Spleen (tissue), 11 donors: Measurements from ENCODE around the gene CHRNA7. TPM values are rescaled to one million over a fixed set of nuclear protein-coding genes. Genes with fewer than 3 reads are reported as not detected.
A peak's percentile ranks its signal among the peaks of the same experiment; 100 is the strongest.

Source experiments
- DNase-seq: peaks from one replicate; pipeline ENCODE4 v3.0.0-alpha.2; 2020
- H3K27ac ChIP-seq, 8 donors: fragments of 200-600 bp; sonication (generic) in 7 of 8; 1 replicate in 4 of 8; 2 replicates in 4 of 8; pipeline versions ENCODE4 v1.5.0 to v1.8.0; 2016 to 2021; ENCODE audit warnings: inconsistent platforms in 4 of 8, mild to moderate bottlenecking in 4 of 8, moderate library complexity in 1 of 8
- H3K27me3 ChIP-seq, 7 donors: fragments of 200-600 bp; sonication (generic) in 6 of 7; replicated peaks in 1 of 7; 1 replicate in 4 of 7; 2 replicates in 3 of 7; pipeline versions ENCODE4 v1.5.0 to v1.8.0; 2016 to 2021; ENCODE audit warnings: inconsistent platforms in 3 of 7, mild to moderate bottlenecking in 1 of 7
- H3K36me3 ChIP-seq, 6 donors: fragments of 200-600 bp; sonication (generic) in 5 of 6; 1 replicate in 4 of 6; 2 replicates in 2 of 6; pipeline versions ENCODE4 v1.5.0 to v1.8.0; 2016 to 2021; ENCODE audit warnings: inconsistent platforms in 2 of 6
- H3K4me1 ChIP-seq, 6 donors: fragments of 200-600 bp; sonication (generic) in 5 of 6; 1 replicate in 3 of 6; 2 replicates in 3 of 6; pipeline versions ENCODE4 v1.5.0 to v1.8.0; 2016 to 2021; ENCODE audit warnings: inconsistent platforms in 3 of 6
- H3K4me3 ChIP-seq, 8 donors: fragments of 200-600 bp; sonication (generic) in 7 of 8; 1 replicate in 4 of 8; 2 replicates in 4 of 8; pipeline versions ENCODE4 v1.5.0 to v1.8.0; 2016 to 2021; ENCODE audit warnings: inconsistent platforms in 4 of 8, mild to moderate bottlenecking in 4 of 8, moderate library complexity in 2 of 8
- H3K9me3 ChIP-seq, 8 donors: fragments of 200-600 bp; sonication (generic) in 7 of 8; 1 replicate in 4 of 8; 2 replicates in 4 of 8; pipeline versions ENCODE4 v1.5.0 to v1.8.0; 2016 to 2021; ENCODE audit warnings: inconsistent platforms in 4 of 8
- CTCF ChIP-seq, 11 experiments: fragments of 200-600 bp in 7 of 11; fragments of 450-650 bp in 4 of 11; sonication (generic) in 4 of 11; IDR thresholded peaks in 8 of 11; conservative IDR thresholded peaks in 3 of 11; 1 replicate in 7 of 11; 2 replicates in 4 of 11; pipeline versions ENCODE4 v1.4.0 to v1.8.0; 2016 to 2021; ENCODE audit warnings: antibody characterized with exemption in 11 of 11, inconsistent platforms in 4 of 11, mild to moderate bottlenecking in 1 of 11
- POLR2A ChIP-seq, 3 donors: fragments of 450-650 bp; IDR thresholded peaks; one replicate each; pipeline ENCODE4 v1.5.1; 2017; ENCODE audit warnings: antibody characterized with exemption in 3 of 3, mild to moderate bottlenecking in 1 of 3
- POLR2AphosphoS5 ChIP-seq, 3 donors: sonication (generic); formaldehyde crosslinking; IDR thresholded peaks; one replicate each; pipeline ENCODE4 v1.5.1; 2017; ENCODE audit warnings: antibody characterized with exemption in 3 of 3
- WGBS, 5 donors: extraction: QIAGEN DNeasy Blood & Tissue Kit in 3 of 5; methylation state at CpG; one replicate each; pipeline versions ENCODE4 v1.1.5 to v1.1.7; 2013 to 2018; 5-methylcytosine and 5-hydroxymethylcytosine counted together
- intact Hi-C: fragments of 100-400 bp; cut with DNase I; formaldehyde crosslinking; loops from one replicate; pipeline ENCODE4 v1.15.0; 2023; ENCODE audit warnings: low total_unique reads
- polyA plus RNA-seq, 3 donors: library from polyadenylated mRNA; stranded (reverse); fragments of 200-250 nt; gene quantifications; one replicate each; pipeline ENCODE4 v1.2.1, GENCODE V29; 2013
- total RNA-seq, 7 donors: library from RNA; depleted of rRNA in 3 of 7; stranded (reverse); fragments of >200 nt in 3 of 7; fragmentation: NEBNext Ultra II Directional in 4 of 7; extraction: Animal tissue kit (Norgen Biotek cat#: 25700) in 4 of 7; gene quantifications; one replicate each; pipeline versions ENCODE4 v1.1.0 to v1.2.1, GENCODE V29; 2016 to 2021
- donor health status: healthy with polysubstance abuse.
- donor health status: DM: no; HTN: no; CAD: no; lungs with moderate emphysema.
- donor health status: DM: no; HTN: no; CAD: no.
- donor health status: Bipolar disorder and iron deficiency.
- donor health status: healthy.
- donor health status: DM: no; HTN: no; CAD: no.
- donor health status: DM: yes; HTN: yes; CAD: no.

CHRNA7 gene
- total and polyA plus RNA-seq, 10 donors = 0.63 to 11.0 (median 5.3) TPM

GRCh38 chr15:32020156-32020555 is 10.2 kb upstream of the CHRNA7 start:
- H3K27me3 ChIP-seq = peaks cover 0 to 17% (median 0%) of the 10 kb centered on the region in 7 donors
- intact Hi-C loops = no loop called here
- no peaks in the 10 kb centered on the region for H3K9me3 ChIP-seq
- H3K4me3 ChIP-seq = no peak overlapping the region
- H3K27ac ChIP-seq = no peak overlapping the region
- DNase-seq = no peak
- 89 to 98% (median 90%) methylated on average over 2 of the region's 2 CpGs for WGBS, 5 donors
- no peaks in the 10 kb centered on the region for H3K36me3 ChIP-seq
- no peaks in the 10 kb centered on the region for H3K4me1 ChIP-seq
- TF ChIP-seq POLR2AphosphoS5 (IDR thresholded peaks at IDR 0.05) = no peak
- no peak for TF ChIP-seq CTCF (IDR thresholded peaks at IDR 0.05 in 8 of 11, conservative IDR thresholded peaks at IDR 0.05 in 3 of 11)
- no peak for TF ChIP-seq POLR2A (IDR thresholded peaks at IDR 0.05)

- intact Hi-C loops = no loop called here
- TF ChIP-seq POLR2AphosphoS5 (IDR thresholded peaks at IDR 0.05) (no peak), POLR2A (IDR thresholded peaks at IDR 0.05) (no peak), CTCF (IDR thresholded peaks at IDR 0.05 in 8 of 11, conservative IDR thresholded peaks at IDR 0.05 in 3 of 11) (no peak)
- 4 to 9% (median 8%) methylated on average over 5 of the region's 5 CpGs for WGBS, 5 donors
- Histone ChIP-seq H3K4me3 (peak overlapping the region in 2 of 8 donors; percentile 67 to 76), H3K27ac (no peak overlapping the region), H3K27me3 (peaks cover 0 to 66% (median 38%) of the 10 kb centered on the region in 7 donors), H3K4me1 (peaks cover 0 to 34% (median 18%) of the 10 kb centered on the region in 6 donors), H3K36me3 (no peaks in the 10 kb centered on the region), H3K9me3 (no peaks in the 10 kb centered on the region)
- DNase-seq = no peak
These were observed 1.4 kb upstream of the CHRNA7 start for GRCh38 chr15:32028921-32029320.

GRCh38 chr15:32029409-32029861 is 880 bp upstream of the CHRNA7 start:
- 0 to 1% (median 1%) methylated on average over 16 of the region's 16 CpGs for whole genome bisulfite sequencing, 5 donors
- H3K4me3 ChIP-seq = peak overlapping the region in 7 of 8 donors; percentile 37 to 76 (median 51)
- H3K9me3 ChIP-seq = no peaks in the 10 kb centered on the region
- peaks cover 0 to 34% (median 18%) of the 10 kb centered on the region in 6 donors for H3K4me1 ChIP-seq
- DNase-seq = peak; percentile 71
- peak overlapping the region in 2 of 8 donors; percentile 45 to 66 for H3K27ac ChIP-seq
- no peaks in the 10 kb centered on the region for H3K36me3 ChIP-seq
- TF ChIP-seq POLR2A (IDR thresholded peaks at IDR 0.05) = no peak
- peak in 1 of 3 donors; percentile 16 for TF ChIP-seq POLR2AphosphoS5 (IDR thresholded peaks at IDR 0.05)
- TF ChIP-seq CTCF (IDR thresholded peaks at IDR 0.05 in 8 of 11, conservative IDR thresholded peaks at IDR 0.05 in 3 of 11) = peak in 3 of 11 experiments; percentile 16 to 40 (median 24)
- intact Hi-C loops = no loop called here
- peaks cover 0 to 66% (median 38%) of the 10 kb centered on the region in 7 donors for H3K27me3 ChIP-seq

GRCh38 chr15:32030795-32031194 is 480 bp downstream of the CHRNA7 start:
- Histone ChIP-seq H3K4me1 (peaks cover 0 to 34% (median 18%) of the 10 kb centered on the region in 6 donors), H3K27me3 (peaks cover 0 to 66% (median 38%) of the 10 kb centered on the region in 7 donors), H3K4me3 (peak overlapping the region in 7 of 8 donors; percentile 37 to 76 (median 51)), H3K27ac (peak overlapping the region in 4 of 8 donors; percentile 20 to 51 (median 26)), H3K9me3 (no peaks in the 10 kb centered on the region), H3K36me3 (no peaks in the 10 kb centered on the region)
- no peak for DNase-seq
- intact Hi-C loops = no loop called here
- WGBS, 5 donors = 3 to 7% (median 5%) methylated on average over 13 to 21 of the region's 21 CpGs
- TF ChIP-seq CTCF (IDR thresholded peaks at IDR 0.05 in 8 of 11, conservative IDR thresholded peaks at IDR 0.05 in 3 of 11) = no peak
- TF ChIP-seq POLR2A (IDR thresholded peaks at IDR 0.05) = no peak
- no peak for TF ChIP-seq POLR2AphosphoS5 (IDR thresholded peaks at IDR 0.05)
